Measurements from ENCODE around the gene ACAD11. TPM values are rescaled to one million over a fixed set of nuclear protein-coding genes. Genes with fewer than 3 reads are reported as not detected.

Gene ACAD11
- total RNA-seq, 1 experiment from 2014 or later: 15.6 TPM

GRCh38 chr3:132543011-132543739 is 116.4 kb downstream of the ACAD11 start:
- no peak overlapping the region for H3K4ac ChIP-seq (ENCODE audit: low read depth, low read length)
- DNase-seq: no peak
- Mint-ChIP-seq H3K4me3 (no peak overlapping the region), H3K27me3 (ENCODE audit: low read depth) (no peaks in the 10 kb centered on the region), H3K9me3 (no peaks in the 10 kb centered on the region), H3K4me1 (peaks cover 3% of the 10 kb centered on the region in 2 experiments; a peak in 3 of 4 replicates), H3K27ac (0 out of 7 replicates have a peak overlapping the region, but pooled peaks of 1 of the 3 experiments have one; percentile 15), H3K36me3 (ENCODE audit: insufficient read depth in 1 of 3, low read depth in 3 of 3) (peaks cover 3 to 17% (median 3%) of the 10 kb centered on the region in 3 experiments; a peak in 5 of 7 replicates)
- TF ChIP-seq, protein P1, sequence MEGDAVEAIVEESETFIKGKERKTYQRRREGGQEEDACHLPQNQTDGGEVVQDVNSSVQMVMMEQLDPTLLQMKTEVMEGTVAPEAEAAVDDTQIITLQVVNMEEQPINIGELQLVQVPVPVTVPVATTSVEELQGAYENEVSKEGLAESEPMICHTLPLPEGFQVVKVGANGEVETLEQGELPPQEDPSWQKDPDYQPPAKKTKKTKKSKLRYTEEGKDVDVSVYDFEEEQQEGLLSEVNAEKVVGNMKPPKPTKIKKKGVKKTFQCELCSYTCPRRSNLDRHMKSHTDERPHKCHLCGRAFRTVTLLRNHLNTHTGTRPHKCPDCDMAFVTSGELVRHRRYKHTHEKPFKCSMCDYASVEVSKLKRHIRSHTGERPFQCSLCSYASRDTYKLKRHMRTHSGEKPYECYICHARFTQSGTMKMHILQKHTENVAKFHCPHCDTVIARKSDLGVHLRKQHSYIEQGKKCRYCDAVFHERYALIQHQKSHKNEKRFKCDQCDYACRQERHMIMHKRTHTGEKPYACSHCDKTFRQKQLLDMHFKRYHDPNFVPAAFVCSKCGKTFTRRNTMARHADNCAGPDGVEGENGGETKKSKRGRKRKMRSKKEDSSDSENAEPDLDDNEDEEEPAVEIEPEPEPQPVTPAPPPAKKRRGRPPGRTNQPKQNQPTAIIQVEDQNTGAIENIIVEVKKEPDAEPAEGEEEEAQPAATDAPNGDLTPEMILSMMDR (conservative IDR thresholded peaks at IDR 0.05): no peak
- no peak overlapping the region for H4K8ac ChIP-seq (replicated peaks; ENCODE audit: insufficient read length, low read depth, low read length)
- H2BK120ac ChIP-seq (ENCODE audit: low read depth, low read length, poor library complexity, severe bottlenecking): no peak overlapping the region
- H4K5ac ChIP-seq (ENCODE audit: insufficient read length, low read depth, low read length): no peak overlapping the region
- H3K23ac ChIP-seq (ENCODE audit: insufficient read length, low read depth, low read length): no peak overlapping the region
- no peaks in the 10 kb centered on the region for H3K23me2 ChIP-seq (ENCODE audit: insufficient read length, low read depth, low read length, poor library complexity, severe bottlenecking)
- H3K79me1 ChIP-seq (ENCODE audit: insufficient read depth, low read depth, low read length, poor library complexity, severe bottlenecking): no peaks in the 10 kb centered on the region
- no peak overlapping the region for H3K56ac ChIP-seq (ENCODE audit: insufficient read length, low read depth, low read length)
- no peak overlapping the region for H2BK15ac ChIP-seq (ENCODE audit: low read depth, low read length)
- no peak overlapping the region for H3K27ac ChIP-seq (ENCODE audit: insufficient read length, low read depth, low read length)
- H4K20me1 ChIP-seq (ENCODE audit: control insufficient read depth, insufficient read depth, insufficient read length): no peaks in the 10 kb centered on the region
- H3K18ac ChIP-seq (ENCODE audit: insufficient read length, low read depth, low read length): no peak overlapping the region
- H2BK12ac ChIP-seq (ENCODE audit: insufficient read length, low read depth, low read length): no peak overlapping the region
- no peak overlapping the region for H2AFZ ChIP-seq (ENCODE audit: low read length)
- no peaks in the 10 kb centered on the region for H3K9me3 ChIP-seq (ENCODE audit: control insufficient read depth, low read depth, low read length)
- H2BK20ac ChIP-seq (ENCODE audit: low read depth, low read length, poor library complexity, severe bottlenecking): no peak overlapping the region
- no CpG with 5 or more reads among the region's 2 CpGs for WGBS (ENCODE audit: extremely low coverage, insufficient read length, low lambda C conversion rate)
- no peak overlapping the region for H3K14ac ChIP-seq (ENCODE audit: insufficient read depth, low read length)
- H3K27me3 ChIP-seq (ENCODE audit: insufficient read depth, low read length): no peaks in the 10 kb centered on the region
- H3K9ac ChIP-seq (ENCODE audit: extremely low read depth, insufficient read length, low read length): no peak overlapping the region
- H2BK5ac ChIP-seq (ENCODE audit: insufficient read length, low read length): no peak overlapping the region
- no peak overlapping the region for H3K4me2 ChIP-seq (ENCODE audit: insufficient read depth, insufficient read length, low read length)
- H3K79me2 ChIP-seq (ENCODE audit: insufficient read depth, low read length): no peaks in the 10 kb centered on the region
- no peak overlapping the region for H2AK5ac ChIP-seq (ENCODE audit: insufficient read length, low read length)
- no peak overlapping the region for H4K91ac ChIP-seq (ENCODE audit: insufficient read length, low read depth, low read length)
- no peak overlapping the region for H3T11ph ChIP-seq (ENCODE audit: low read length)
- no peaks in the 10 kb centered on the region for H3K4me1 ChIP-seq (ENCODE audit: insufficient read depth, low read length)
